Peyer's patch (tissue), 4 donors: Measurements from ENCODE around the gene SUGCT. TPM values are rescaled to one million over a fixed set of nuclear protein-coding genes. Genes with fewer than 3 reads are reported as not detected.

Experiments
- DNase-seq, 3 donors: peaks; one replicate each; pipeline ENCODE4 v3.0.0-alpha.2; 2017 to 2019
- H3K27ac ChIP-seq, 4 donors: fragments of 200-600 bp; sonication (generic); one replicate each; pipeline ENCODE4 v1.5.1; 2016 to 2019
- H3K27me3 ChIP-seq, 2 donors: fragments of 200-600 bp; sonication (generic); one replicate each; pipeline ENCODE4 v1.5.1; 2019
- H3K36me3 ChIP-seq, 3 donors: fragments of 200-600 bp; sonication (generic); one replicate each; pipeline ENCODE4 v1.5.1; 2016 to 2019
- H3K4me1 ChIP-seq, 4 donors: fragments of 200-600 bp; sonication (generic); one replicate each; pipeline ENCODE4 v1.5.1; 2016 to 2019
- H3K4me3 ChIP-seq, 4 donors: fragments of 200-600 bp; sonication (generic); 1 replicate in 3 of 4; 2 replicates in 1 of 4; pipeline ENCODE4 v1.5.1; 2016 to 2019; ENCODE audit warnings: mild to moderate bottlenecking in 1 of 4
- H3K9me3 ChIP-seq, 4 donors: fragments of 200-600 bp; sonication (generic); one replicate each; pipeline ENCODE4 v1.5.1; 2016 to 2019; ENCODE audit warnings: mild to moderate bottlenecking in 1 of 4
- POLR2A ChIP-seq, 2 donors: fragments of 450-650 bp; IDR thresholded peaks; one replicate each; pipeline ENCODE4 v1.5.1; 2017; ENCODE audit warnings: antibody characterized with exemption in 2 of 2, mild to moderate bottlenecking in 2 of 2, moderate library complexity in 2 of 2
- small RNA-seq, 2 donors: library from RNA; depleted of rRNA; stranded (forward); fragments of <200 nt; gene quantifications; one replicate each; pipeline ENCODE3, GENCODE V24; 2016
- total RNA-seq, 4 donors: library from RNA; depleted of rRNA; stranded (reverse); fragments of >200 nt; gene quantifications; one replicate each; pipeline ENCODE4 v1.1.0, GENCODE V29; 2016
- TF ChIP-seq, protein P1 (sequence below), 6 experiments: fragments of 450-650 bp in 4 of 6; fragments of 200-600 bp in 2 of 6; sonication (generic) in 1 of 6; IDR thresholded peaks; one replicate each; pipeline ENCODE4 v1.5.1; 2017 to 2019; ENCODE audit warnings: antibody characterized with exemption in 6 of 6, mild to moderate bottlenecking in 3 of 6, moderate library complexity in 1 of 6

The SUGCT gene
- total RNA-seq, 4 donors from 2014 or later: 6.4 to 8.9 (median 8.3) TPM; not detected in 1

DNA sequence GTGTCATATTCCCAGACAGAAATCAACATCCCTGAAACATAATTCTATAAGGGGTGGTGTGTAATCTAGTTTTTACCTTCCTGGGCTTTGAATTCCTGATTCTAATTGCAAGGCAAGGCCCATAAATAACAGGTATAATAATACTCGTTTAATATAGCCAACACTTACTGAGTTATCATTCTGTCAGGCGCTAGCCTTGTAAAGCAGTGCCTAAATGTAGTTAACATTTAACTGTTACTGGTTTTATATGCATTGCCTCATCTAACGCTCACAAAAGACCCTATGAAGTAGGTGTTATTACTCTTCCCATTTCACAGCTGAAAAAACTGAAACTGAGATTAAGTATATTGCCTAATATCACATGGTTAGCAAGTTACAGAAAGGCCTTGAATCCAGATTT, 772.5 kb downstream of the SUGCT start:
- H3K27me3 ChIP-seq: no peaks in the 10 kb centered on the region
- no peaks in the 10 kb centered on the region for H3K36me3 ChIP-seq
- DNase-seq: no peak
- H3K27ac ChIP-seq: no peak overlapping the region
- H3K4me1 ChIP-seq: no peaks in the 10 kb centered on the region
- H3K9me3 ChIP-seq: no peaks in the 10 kb centered on the region
- no peak for TF ChIP-seq POLR2A (IDR thresholded peaks at IDR 0.05)
- TF ChIP-seq, protein P1, sequence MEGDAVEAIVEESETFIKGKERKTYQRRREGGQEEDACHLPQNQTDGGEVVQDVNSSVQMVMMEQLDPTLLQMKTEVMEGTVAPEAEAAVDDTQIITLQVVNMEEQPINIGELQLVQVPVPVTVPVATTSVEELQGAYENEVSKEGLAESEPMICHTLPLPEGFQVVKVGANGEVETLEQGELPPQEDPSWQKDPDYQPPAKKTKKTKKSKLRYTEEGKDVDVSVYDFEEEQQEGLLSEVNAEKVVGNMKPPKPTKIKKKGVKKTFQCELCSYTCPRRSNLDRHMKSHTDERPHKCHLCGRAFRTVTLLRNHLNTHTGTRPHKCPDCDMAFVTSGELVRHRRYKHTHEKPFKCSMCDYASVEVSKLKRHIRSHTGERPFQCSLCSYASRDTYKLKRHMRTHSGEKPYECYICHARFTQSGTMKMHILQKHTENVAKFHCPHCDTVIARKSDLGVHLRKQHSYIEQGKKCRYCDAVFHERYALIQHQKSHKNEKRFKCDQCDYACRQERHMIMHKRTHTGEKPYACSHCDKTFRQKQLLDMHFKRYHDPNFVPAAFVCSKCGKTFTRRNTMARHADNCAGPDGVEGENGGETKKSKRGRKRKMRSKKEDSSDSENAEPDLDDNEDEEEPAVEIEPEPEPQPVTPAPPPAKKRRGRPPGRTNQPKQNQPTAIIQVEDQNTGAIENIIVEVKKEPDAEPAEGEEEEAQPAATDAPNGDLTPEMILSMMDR (IDR thresholded peaks at IDR 0.05): no peak
- no peak overlapping the region for H3K4me3 ChIP-seq

DNA sequence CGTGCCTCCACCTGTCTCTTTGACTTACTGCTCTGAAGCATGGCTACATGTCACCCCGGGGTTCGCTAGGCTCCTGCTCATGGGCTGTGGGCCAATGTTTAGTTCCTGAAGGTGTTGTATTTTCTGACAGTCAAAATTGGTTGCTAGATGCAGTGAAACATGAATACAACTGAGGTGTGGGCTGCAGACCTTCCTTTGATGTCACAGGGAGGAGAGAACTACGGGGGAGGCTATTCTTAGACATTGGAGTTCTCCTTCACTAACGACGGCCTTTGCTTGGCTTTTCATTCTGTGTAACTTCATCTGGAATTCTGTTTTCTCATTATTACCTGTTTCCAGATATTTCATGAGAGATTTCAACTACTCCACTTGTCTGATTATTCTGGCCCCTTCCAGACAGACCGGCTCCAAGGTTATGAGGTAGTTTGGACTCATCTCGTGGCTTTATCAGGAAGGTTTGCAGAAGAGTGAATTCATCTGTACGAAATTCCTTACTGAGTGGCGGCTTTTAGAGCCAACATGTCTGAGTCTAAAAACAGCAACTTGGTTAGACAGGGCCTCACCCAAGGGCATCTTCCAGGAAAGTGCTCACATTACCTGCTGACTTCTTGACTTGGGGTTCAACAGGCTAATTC, 774.7 kb downstream of the SUGCT start:
- no peak overlapping the region for H3K27ac ChIP-seq

More for the DNA sequence above, 774.7 kb downstream of the SUGCT start:
- Histone ChIP-seq H3K9me3 (no peaks in the 10 kb centered on the region), H3K4me3 (no peak overlapping the region), H3K36me3 (no peaks in the 10 kb centered on the region), H3K4me1 (no peaks in the 10 kb centered on the region), H3K27me3 (no peaks in the 10 kb centered on the region)
- DNase-seq: no peak
- TF ChIP-seq, protein P1 (IDR thresholded peaks at IDR 0.05): no peak
- TF ChIP-seq POLR2A (IDR thresholded peaks at IDR 0.05): no peak

Small RNA genes within 50 kb of the gene (small RNA-seq; reads per million reads assigned to genes)
- gene AC006023.1 (0 reads per million in 2 donors), gene AC006023.2 (0 reads per million in 2 donors)

Other genes with a start within 250 kb of the SUGCT start
- 100 to 1,000 TPM in 3 of 4 donors, 10 to 100 TPM in 1; 76.7 to 164 (median 109) TPM for gene CDK13, start 184.7 kb upstream of the SUGCT start, total RNA-seq
- 10 to 100 TPM in 3 of 4 donors, 1 to 10 TPM in 1; 8.3 to 17.1 (median 16.8) TPM for gene MPLKIP, start 383 bp upstream of the SUGCT start, total RNA-seq